TTC549 (cell line): ENCODE measurements around the gene PLEKHA3.
"Not testable (repeated sequence)": the region's sequence is repeated elsewhere in the genome, so short reads cannot be mapped to it uniquely, and the experiment has no call there.

Experiments used
- FAIRE-seq: peaks from 2 replicates; lab custom pipeline; 2012; peaks lifted over from hg19 to GRCh38; lab: Jason Lieb, UNC

PLEKHA3 gene

GRCh38 chr2:178479275-178479616 lies 1.0 kb upstream of the PLEKHA3 start:
- no peak for FAIRE-seq

- FAIRE-seq: no peak
These were observed 465 bp upstream of the PLEKHA3 start for GRCh38 chr2:178479758-178480226.

GRCh38 chr2:178482437-178482836 lies 2.2 kb downstream of the PLEKHA3 start:
- no peak for FAIRE-seq

GRCh38 chr2:178484245-178485041 lies 4.2 kb downstream of the PLEKHA3 start:
- no peak for FAIRE-seq

- FAIRE-seq: no peak
These were observed 5.1 kb downstream of the PLEKHA3 start for GRCh38 chr2:178485356-178485755.

DNA sequence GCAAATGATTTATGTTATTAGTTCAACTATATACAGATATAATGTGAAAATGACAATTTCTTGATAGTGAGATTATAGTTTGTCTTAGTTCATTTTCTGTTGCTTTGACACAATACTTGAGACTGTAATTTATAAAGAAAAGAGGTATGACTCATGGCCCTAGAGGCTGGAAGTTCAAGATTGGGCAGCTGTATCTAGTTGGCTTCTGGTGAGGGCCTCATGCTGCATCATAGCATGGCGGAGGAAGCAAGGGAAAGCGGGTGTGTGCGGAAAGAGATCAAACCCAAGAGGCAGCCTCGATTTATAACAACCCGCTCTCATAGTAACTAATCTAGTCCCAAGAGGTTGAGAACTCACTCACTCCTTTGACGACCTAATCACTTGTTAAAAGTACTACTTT lies 11.4 kb downstream of the PLEKHA3 start:
- FAIRE-seq: no peak

GRCh38 chr2:178496049-178496448 lies 15.8 kb downstream of the PLEKHA3 start:
- no peak for FAIRE-seq

DNA sequence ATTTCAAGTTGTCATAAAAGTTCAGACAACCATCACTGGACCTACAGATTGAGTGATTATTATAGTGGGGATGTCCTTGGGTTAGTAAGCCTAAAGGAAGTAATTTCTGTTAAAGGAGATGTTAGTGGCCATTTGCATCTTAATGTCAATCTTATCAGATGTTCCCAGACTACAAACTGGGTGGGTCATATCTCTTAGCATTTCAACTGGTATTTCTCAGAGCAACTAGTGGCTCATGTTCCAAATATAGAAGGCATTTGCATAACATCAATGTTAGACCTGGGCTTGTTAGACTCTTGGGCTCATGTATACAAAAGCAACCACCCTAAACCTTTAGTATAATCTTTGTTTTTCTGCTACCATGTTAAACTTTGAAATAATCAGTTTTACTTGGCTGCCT lies 17.9 kb downstream of the PLEKHA3 start:
- FAIRE-seq: no peak

GRCh38 chr2:178499640-178500039 lies 19.4 kb downstream of the PLEKHA3 start:
- FAIRE-seq: no peak

- FAIRE-seq: no peak
These were observed 22.5 kb downstream of the PLEKHA3 start for GRCh38 chr2:178502751-178503150.

DNA sequence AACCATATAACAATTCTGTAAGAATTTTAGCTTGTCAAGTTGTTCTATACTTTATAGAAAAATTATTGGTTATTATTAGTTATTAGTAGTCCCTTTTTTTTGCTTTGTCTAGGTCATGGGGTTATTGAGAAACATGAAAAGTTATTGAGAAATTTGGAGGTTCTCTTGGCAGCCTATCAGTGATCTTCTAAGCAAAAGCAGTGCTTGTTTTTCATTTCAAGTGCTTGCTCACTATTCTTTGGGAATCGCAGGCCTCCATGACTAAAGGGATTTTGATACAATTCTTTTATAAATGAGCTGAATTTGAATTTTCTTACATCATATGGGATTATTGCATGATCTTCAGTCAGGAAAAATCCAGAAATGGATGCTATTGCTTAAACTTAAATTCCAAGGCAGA lies 25.8 kb downstream of the PLEKHA3 start:
- no peak for FAIRE-seq

DNA sequence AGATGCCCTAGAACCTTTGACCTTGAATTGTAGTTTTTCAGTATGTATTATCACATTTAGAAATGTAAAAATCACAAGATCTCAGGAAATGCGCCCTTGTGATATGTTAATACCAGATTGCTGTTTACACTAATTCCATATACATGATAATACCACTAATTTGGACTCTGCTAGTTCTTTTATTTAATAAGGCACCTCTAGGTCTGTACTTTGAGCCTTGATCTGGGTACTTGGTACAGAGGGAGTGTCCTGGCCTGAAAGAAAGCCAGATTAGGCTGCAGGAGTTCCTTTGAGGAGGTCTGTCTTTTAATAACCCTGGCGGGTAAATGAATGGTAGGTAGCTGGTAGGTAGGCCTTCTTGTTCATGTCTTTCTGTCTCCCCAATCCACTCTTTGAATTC lies 26.3 kb downstream of the PLEKHA3 start:
- no peak for FAIRE-seq

- no peak for FAIRE-seq
These were observed 26.7 kb downstream of the PLEKHA3 start for GRCh38 chr2:178506949-178507348.

DNA sequence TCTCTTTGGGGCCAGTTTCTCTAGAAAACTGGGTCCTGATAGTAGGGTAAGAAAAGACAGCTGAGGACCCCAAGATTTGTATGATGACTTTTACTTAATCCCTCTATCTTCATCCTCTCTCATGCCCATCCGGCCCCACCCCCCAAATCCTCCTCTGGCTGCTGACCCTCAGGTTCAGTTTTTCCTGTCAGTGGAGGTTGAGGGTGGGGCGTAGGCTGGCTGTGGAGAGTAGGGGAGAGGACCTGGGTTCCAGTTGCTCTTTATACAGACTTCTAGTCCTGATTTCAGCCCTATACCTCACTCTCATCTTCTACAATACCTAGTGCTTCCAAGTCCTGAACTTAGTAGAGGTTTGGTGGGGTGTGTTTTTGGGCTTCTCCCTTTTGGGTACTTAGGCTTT lies 28.4 kb downstream of the PLEKHA3 start:
- no peak for FAIRE-seq

- no peak for FAIRE-seq
These were observed 30.1 kb downstream of the PLEKHA3 start for GRCh38 chr2:178510384-178510783.

DNA sequence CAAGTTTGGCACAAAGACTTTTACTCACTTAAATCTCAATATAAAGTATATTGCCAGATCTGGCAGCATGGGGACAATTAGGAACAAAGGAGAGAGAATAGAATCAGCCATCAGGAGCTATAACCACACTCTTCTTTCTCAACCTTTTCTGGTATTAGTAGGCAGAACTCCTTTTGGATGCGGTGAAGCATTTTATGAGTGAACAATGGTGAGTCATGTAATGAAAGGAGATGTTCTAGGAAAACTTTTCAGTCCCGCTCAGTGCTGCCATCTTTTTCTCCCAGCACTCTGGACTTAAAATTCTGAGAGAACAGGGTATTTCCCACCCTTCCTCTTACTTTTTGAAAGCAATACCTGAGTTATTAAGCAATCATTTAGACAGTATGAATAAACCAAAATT lies 32.2 kb downstream of the PLEKHA3 start:
- FAIRE-seq: no peak

DNA sequence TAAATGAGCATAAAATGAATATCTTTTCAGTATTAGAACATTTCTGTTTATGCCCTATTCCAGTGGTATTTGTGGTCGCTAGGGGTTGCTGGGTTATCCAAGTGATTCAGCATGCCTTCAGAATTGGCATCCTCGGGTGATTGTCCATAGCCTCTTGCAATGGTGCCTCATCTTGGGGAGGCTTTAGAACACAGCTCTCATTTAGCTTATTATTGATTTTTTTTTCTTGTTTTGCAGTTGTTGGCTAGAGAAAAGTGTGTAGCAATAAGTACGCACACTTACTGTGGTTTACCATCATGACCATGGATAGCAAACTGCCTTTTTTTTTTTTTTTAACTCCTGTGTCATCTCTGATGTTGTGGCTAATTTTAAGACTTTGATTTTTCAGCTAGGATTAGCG lies 33.6 kb downstream of the PLEKHA3 start:
- no peak for FAIRE-seq

GRCh38 chr2:178514664-178515063 lies 34.4 kb downstream of the PLEKHA3 start:
- FAIRE-seq: no peak

DNA sequence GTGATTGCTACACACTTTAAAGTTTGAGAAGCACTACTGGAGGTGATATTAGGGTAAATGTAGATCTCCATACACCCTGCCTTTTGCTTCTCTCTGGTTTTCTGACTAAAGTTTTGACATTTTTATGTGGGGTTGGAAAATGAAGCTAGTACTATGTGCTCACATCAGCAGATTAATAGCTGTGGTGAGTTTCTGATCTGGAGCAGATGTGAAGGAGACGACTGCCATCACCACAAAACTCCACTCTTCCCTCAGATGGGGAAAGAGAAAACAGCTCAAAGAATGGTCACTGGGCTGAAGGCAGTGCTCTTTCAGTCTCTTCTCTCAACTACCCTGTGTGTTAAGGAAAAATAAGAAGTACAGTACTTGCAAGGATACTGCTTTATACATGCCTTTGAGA lies 37.2 kb downstream of the PLEKHA3 start:
- no peak for FAIRE-seq

- FAIRE-seq: no peak
These were observed 41.3 kb downstream of the PLEKHA3 start for GRCh38 chr2:178521304-178522150.

GRCh38 chr2:178522950-178523595 lies 42.8 kb downstream of the PLEKHA3 start:
- FAIRE-seq: no peak

DNA sequence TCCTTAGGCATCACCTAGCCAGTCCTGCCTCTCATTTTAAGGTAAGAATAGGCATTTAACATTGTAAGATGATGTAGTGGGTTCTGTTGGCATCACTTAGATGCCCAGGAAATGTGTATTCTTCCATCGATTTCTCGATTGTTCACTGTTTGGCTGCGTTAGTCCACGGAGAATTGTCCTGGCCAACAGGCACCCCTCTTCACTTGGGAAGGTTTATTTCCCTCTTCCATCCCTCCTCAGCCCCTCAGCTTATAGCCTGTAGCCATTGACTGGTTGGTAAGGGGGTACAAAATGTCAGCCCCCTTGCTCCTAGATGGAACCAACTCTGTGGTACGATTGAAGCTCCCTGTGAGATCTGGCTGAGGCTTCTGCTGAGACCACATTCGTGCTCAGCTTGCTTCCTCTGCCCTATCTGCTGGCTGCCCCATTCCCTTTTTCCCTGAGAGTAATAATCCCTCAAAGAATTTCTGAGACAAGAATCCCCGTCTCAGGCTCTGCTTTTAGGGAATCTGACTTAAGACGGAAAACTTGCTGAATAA lies 43.4 kb downstream of the PLEKHA3 start:
- FAIRE-seq: no peak

DNA sequence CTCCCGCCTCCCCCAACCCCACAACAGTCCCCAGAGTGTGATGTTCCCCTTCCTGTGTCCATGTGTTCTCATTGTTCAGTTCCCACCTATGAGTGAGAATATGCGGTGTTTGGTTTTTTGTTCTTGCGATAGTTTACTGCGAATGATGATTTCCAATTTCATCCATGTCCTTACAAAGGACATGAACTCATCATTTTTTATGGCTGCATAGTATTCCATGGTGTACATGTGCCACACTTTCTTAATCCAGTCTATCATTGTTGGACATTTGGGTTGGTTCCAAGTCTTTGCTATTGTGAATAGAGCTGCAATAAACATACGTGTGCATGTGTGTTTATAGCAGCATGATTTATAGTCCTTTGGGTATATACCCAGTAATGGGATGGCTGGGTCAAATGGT lies 44.8 kb downstream of the PLEKHA3 start:
- FAIRE-seq: not testable (repeated sequence)
